GM18507 (cell line): ENCODE results near the gene TFF1.

Source experiments
- DNase-seq: peaks from one replicate; pipeline ENCODE4 v3.0.0; 2011; ENCODE audit warnings: low read depth; ENCODE audit not compliant: insufficient read length; ENCODE audit errors: extremely low spot score
- FAIRE-seq: peaks from 2 replicates; lab custom pipeline; 2011; peaks lifted over from hg19 to GRCh38; lab: Jason Lieb, UNC

Gene TFF1

DNA sequence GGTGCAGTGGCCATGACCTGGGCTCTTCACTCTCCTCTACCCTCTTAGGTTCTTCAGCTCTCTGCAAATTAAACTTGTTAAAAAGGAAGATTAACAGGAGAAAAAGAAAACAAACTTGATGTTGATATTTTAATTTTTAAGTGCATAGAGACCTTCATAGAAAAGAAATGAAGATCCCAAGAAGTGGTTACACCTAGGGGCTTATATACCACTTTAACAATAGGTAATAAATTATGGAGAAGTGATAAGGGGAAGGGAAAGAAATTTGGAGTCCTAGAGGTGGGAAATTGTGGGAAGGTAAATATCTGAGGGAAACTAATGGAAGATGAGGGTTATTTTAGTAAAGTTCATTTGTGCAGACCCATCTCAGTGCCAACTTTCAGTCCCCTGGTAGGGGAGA is 34.7 kb downstream of the TFF1 start:
- no peak for FAIRE-seq
- DNase-seq: no peak

DNA sequence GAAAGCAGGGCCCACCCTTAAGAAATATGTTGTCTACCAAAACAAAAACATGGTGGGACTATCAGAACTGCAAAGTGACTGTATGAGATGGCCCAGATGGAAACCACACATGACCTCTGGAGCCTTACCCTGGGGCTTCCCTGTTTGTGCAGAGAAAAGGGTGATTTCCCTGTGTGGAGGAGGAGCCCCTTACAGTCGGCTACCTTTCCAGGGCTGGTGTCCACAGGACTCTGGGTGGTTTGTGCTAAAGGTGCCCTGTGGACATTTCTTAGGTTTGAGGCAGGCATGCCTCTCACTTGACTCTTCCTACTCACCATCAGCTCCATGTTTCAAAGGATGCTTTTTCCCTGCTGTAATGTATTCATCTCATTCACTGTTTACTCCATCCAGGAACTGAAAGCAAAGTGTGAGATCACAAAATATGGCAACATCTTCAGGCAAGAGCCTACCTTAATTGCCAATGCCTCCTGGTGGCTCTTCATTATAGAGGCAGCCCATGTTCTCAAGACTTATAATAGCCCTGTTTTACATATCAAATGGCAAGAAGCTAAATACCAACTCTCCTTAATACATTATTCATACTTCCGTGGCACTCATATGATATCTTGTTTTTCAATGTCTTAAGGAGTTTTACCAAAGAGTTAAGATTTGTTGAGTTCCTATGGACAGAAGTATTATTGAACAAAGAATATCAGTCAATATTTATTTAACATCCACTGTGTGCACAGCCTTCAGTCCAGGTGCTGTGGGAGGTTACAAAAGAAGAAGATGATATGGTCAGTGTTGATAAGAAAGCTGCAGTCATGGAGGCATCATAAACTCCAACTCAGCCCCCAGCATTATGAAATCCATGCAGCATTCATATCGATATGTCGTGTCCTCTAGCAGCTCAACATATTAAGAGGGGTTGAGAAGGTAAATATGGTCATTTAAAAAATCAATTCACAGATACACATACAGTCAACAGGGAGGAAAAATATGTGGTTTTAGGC is 35.7 kb downstream of the TFF1 start:
- FAIRE-seq (peak; percentile 9), DNase-seq (no peak)

DNA sequence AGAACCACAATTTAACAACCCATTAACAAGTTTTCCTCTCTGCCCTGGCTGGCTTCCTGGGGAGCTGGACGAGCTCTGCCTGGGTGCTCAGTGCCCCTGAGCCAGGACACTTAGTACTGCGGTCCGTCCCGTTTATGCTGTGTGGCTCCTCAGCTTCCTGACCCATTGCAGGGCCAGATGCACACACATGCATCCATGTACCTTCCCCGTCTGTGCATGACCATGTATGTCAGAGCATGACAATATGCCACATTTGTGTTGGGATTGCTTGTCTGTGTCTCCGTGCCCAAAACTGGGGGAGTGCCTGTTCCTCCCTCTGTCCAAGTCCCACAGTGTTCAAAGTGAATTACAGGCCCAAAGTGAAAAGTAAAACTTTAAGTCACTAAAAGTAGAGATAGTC is 41.4 kb downstream of the TFF1 start:
- FAIRE-seq (no peak), DNase-seq (no peak)

DNA sequence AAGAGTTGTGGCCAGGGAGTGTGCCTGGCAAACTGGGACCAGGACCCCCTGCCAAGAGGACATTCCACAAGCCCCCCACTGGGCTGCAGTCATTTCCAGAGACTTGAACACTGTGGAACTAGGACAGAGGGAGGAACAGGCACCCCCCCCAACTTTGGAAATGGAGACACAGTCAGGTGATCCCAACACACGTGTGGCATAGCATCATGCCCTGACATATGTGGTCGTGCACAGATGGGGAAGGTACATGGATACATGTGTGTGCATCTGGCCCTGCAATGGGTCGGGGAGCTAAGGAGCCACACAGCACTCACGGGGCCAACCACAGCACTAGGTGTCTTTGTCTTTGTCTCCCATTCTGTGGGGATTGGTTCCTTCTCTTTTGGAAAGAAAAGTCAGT is 44.5 kb downstream of the TFF1 start:
- no peak for FAIRE-seq

DNA sequence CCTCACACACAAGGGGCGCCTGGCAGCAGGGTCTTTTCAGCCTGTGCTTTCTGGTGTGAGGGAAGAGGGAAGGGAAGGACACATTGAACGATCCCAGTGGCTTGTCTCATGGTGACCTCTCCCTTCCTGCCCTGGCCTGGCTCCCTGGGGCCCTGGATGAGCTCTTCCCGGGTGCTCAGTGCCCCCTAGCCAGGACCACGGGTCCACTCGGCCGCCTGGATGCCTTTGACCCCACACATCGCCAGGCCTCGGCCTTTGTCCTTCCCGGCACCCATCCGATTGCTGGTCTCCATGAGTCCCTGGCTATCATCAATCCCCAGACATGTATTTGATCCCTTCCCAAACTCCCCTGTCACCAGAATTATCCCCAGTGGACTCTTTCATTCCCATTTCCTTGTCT is 45.1 kb downstream of the TFF1 start:
- FAIRE-seq (no peak), DNase-seq (no peak)

More for the DNA sequence above, 44.5 kb downstream of the TFF1 start:
- DNase-seq: no peak

GRCh38 chr21:42320791-42321190 is 45.5 kb downstream of the TFF1 start:
- FAIRE-seq (no peak), DNase-seq (no peak)

DNA sequence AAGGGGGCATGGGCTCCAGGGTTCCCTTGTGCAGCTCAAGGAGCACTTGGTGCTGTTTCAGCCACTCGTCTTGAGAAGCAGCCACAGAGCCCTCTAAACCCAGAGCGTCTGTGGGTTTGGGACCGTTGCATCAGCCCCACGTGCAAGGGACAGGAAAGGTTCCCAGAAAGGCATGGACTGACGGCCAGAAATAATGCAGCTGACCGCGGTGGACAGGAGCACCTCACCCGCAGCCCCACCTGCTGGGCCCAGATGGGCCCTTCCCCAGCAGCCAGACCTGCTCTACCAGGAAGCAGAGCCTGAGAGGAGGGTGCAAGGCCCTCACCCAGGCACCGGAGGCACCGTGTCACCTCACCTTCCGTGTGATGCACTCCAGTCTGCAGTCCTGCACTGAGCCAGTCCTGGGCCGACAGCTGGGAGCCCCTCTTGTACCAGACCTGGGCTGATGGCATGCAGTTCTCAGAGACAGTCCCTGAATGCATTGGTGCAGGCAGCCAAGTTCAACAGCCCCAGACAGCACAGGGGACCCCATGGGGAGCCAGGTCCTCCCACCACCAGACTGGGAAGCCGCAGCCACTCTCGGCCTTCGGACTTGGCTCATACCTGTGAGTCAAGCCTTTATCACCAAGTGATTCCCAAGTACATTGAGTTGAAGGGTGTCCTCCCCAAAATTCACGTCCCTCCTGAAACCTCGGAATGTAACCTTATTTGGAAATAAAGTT is 46.3 kb downstream of the TFF1 start:
- FAIRE-seq (no peak), DNase-seq (no peak)

GRCh38 chr21:42319376-42319775 is 47.0 kb downstream of the TFF1 start:
- peak; percentile 72 for FAIRE-seq
- DNase-seq: no peak

DNA sequence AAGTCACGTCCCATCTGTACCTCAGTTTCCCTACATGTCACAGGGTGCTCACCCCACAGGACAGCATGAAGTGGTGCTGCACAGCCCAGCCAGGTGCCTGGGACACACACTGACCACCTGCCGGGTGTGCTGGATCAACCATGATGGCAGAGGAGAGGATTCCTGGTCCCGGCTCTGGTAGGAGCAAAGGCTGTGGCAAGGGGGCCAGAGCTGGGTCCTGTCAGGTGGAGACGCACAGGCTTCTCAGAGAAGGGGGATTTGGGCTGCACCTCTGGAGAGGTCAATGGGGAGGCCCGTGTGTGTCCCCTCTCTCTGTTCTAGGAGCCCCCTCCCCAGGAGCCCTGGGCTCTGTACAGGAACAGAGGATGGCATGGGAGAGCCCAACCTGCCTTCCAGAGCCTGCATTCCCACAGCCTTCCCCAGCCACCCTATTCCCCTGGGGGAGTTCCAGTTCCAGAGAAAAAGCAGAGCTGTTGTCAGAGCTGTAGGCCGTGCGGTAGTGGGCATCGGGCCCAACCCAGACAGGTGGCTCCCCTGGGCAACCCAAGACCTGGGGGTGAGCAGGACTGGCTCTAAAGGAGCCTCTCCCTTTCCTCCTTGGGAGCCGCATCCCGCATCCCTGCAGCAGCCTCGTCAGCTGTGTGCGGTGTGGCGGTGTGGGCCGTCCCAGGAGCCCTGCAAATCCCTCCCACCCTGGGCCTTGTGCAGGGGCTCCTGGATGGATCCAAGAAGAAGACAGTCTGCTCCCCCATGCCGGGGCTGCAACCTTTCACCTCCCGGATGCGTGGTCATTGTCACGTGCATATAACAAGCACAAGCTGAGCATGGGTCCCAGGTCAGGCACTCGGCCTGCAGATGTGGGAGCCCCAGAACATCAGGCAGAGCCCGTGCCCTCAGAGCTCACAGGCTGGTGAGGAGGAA is 48.2 kb downstream of the TFF1 start:
- FAIRE-seq (no peak), DNase-seq (no peak)

DNA sequence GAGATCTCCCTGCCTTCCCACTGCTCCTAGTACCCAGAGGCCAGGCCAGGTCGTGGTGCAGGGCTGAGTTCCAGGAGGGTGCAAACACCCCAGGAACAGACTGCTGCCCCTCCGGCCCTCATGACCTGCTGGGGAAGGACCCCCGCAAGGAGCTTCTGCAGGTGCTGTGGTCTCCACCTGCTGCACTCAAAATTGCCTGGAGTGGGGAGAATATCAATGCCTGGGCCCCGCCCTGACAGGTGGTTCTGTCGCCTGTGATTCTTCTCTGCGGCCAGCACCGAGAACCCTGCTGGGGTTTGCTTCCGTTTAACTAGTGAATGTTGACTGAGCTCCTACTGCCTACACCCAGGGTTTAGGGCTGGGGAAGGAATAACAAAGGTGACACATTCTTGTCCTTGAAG is 49.0 kb downstream of the TFF1 start:
- FAIRE-seq (no peak), DNase-seq (no peak)

DNA sequence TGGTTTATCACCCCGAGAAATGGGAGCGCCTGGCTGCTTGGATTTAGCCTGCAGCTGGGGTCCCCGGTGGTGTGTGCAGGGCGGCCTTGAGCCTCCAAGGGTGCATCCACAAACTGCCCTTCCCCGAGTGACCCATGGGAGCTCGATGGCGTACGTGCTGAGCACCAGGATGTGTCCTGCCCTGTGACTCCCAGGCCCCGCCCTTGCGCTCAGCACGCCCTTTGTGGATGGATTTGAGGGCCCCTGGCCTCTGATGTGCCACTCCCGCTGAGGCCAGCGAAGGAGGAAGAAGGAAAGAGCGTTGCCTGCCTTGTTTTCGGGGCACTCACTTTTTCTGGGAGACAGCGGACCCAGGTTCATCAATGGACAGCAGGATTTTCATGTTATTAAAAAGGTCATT is 49.4 kb downstream of the TFF1 start:
- DNase-seq (no peak), FAIRE-seq (no peak)

DNA sequence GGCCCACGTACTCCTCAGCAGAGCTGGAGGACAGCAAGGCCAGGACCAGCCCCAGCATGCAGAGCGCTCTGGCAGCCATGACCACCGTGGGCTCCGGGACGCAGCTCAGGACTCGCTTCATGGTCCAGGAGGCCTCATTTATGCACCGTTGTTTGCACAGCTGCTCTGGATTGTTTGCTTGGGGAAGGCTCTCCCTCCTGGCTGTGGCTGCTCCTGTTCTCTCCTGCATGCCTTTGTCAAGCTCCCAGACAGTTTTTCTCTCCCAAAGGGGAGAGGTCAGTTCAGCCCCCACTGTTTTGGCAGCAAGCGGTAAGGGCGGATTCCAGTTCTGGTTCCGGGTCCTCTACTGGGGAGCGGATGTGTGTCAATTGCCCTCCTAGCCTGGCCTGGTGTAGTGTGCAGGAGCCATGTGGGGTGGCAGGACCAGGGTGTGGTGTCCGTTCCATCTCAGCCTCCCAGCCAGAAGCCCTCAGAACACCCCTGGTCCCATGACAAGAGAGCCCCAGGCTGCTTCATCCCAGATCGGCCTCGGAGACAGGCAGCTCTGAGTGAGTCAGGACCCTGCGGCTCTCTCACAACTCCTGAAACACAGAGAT is 50.9 kb downstream of the TFF1 start, which contains the start of gene TFF3:
TFF3 (minus strand) TSS at position 114 of the 596 bp plus-strand sequence; CDS start at position 79, 35 bp downstream.
- DNase-seq: no peak
- no peak for FAIRE-seq

DNA sequence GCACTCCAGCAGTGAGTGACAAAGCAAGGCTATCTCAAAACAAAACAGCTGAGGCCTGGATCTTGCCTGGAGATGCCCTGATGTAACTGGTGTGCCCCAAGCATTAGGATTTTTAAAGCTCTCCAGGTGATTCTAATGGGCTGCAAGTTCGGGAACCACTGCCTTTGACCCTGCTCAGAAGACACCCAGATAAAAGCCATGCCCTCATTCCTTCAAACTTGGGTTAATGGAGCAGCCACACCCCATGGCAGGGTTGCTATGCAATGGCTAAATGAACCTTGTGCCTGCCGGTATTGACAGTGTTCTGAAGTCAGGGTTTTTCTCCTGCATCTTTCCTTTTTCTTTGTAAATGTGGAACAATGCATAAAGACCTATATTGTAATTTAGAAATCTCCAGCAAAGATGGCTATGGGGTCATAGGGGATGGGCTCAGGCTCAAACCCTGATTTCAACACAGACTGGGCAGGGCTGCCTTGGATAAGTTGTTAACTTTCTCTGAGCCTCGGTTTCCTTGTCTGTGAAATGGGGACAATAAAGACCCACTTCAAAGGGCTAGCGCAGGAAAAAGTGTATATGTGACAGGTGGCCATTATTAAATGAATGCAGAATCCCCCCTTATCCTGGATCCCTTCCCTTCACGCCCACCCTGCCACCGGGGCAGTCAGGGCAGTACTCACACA is 51.6 kb downstream of the TFF1 start:
- FAIRE-seq (no peak), DNase-seq (no peak)

GRCh38 chr21:42313501-42313969 is 52.8 kb downstream of the TFF1 start:
- DNase-seq: no peak
- FAIRE-seq: no peak

GRCh38 chr21:42312626-42313104 is 53.7 kb downstream of the TFF1 start:
- DNase-seq: no peak
- FAIRE-seq: no peak
